GM19238 (cell line): ENCODE data around the gene ADAMTS15.
"Not testable (repeated sequence)": the region's sequence is repeated elsewhere in the genome, so short reads cannot be mapped to it uniquely, and the experiment has no call there.

Experiments
- DNase-seq: peaks from one replicate; pipeline ENCODE4 v3.0.0; 2011; ENCODE audit warnings: low spot score; ENCODE audit not compliant: insufficient read length

ADAMTS15 gene

GRCh38 chr11:130434521-130435223 is 13.8 kb upstream of the ADAMTS15 start:
- DNase-seq, result peak; percentile 61

GRCh38 chr11:130435671-130436070 is 12.8 kb upstream of the ADAMTS15 start:
- DNase-seq, result no peak

DNA sequence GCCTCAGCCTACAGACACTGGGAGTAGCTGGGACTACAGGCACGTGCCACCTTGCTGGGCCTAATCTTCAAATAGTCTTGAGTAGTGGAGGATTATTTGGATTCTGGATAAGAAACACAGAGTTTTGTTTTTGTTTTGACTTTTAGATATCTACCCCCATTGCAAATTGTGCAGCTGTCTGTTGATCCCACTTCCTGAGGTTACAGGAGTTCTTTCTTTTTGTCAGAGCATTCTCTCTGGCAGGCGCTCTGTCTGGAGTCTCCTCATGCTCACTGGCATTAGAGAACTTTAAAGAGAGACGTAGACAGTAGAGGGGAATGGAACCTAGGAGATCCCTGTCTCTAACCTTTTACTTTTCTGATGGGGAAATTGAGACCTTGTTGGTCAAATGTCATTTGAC is 12.3 kb upstream of the ADAMTS15 start:
- DNase-seq, result no peak

DNA sequence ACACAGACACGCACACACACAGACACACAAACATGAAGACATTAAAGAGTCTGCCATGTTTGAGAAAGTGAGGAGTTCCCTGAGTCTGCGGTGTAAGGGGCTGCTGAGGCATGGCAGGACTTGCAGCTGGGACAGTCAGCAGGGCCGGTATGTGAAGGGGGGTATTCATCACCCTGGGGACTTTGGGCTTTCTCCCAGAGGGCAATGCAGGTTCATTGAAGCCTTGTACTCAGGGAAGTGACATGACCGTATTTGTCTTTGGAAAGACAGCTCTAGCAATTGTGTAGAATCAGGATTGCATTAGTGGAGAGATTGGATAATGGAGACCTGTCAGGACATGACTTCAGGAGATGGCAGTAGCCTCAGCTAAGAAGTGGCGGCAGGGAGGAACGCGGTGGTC is 10.6 kb upstream of the ADAMTS15 start:
- DNase-seq, result no peak

DNA sequence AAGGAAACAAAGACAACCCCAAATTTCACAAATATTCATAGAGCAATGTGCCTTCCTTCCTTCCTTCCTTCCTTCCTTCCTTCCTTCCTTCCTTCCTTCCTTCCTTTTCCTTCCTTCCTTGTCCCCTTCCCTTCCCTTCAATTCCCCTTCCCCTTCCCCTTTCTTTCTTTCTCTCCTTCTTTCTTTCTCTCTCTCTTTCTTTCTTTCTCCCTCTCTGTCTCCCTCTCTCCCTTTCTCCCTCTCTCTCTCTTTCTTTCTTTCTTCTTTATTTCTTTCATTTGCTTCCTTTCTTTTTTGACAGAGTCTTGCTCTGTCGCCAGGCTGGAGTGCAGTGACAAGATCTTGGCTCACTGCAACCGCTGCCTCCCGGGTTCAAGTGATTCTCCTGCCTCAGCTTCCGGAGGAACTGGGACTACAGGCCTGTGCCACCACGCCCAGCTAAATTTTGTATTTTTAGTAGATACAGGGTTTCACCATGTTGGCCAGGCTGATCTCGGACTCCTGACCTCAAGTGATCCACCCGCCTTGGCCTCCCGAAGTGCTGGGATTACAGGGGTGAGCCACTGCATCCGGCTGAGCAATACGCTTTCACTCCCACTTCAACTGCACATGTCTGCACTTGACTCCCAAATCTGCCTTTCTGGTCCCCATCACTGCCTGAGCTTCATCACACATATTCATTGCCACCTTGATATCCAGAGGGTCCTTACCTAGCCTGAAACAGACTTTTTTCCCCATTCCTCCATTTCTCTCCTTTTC is 9.9 kb upstream of the ADAMTS15 start:
- DNase-seq, result not testable (repeated sequence)

DNA sequence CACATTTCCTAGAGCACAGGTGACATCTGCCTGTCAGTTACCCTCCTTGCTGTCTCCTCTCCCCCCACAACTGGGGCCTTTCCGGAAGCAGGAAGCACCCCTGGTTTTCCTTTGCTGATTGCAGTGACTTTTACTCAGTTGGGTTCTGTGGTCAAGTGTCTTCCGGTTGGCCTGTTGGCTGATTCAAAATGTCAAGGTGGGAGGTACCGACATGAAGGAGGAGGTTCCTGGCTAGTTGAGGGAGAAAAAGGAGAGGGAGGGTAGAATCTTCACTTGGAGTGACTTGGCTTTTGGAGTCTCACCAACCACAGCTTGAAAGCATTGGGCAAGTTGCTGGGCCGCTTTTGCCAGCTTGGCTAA is 9.3 kb upstream of the ADAMTS15 start:
- no peak for DNase-seq

DNA sequence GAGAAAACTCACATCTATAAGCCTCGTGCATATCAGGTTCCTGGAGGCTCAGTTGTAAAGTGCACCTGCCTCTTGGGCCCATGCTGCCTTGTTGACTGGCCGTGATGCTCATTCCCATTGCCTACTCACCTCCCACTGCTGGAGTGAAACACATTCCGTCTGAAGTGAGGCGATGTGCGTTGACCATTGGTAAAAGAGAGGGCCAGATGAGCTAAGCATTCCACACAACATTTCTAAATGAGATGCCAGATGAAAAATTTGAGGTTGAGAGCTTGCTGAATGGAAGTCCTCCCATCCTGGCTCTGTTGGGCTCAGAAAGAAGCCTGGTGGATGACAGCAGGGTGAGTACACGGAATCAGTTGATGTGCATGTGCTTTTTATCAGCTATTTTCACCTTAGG is 8.6 kb upstream of the ADAMTS15 start:
- DNase-seq, result no peak

DNA sequence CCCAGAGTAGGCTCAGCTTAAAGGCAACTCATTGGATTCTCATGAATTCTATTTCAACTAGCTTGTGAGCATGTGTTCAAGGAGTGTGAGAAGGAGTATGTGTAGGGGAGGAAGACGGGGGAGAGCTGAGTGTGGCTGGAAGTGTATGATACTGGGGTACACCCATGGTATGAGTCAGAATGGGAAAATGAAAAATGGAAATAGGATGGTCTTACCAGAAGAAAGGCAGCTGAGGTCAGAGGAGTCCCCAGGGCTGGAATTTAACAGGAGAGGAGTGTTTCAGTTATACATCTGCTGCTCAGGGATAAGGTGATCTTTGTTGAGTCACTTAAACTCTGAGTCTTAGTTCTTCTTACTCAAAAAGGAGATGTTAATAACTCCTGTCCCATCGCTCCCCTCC is 6.7 kb upstream of the ADAMTS15 start:
- no peak for DNase-seq

GRCh38 chr11:130442737-130443136 is 5.7 kb upstream of the ADAMTS15 start:
- no peak for DNase-seq

DNA sequence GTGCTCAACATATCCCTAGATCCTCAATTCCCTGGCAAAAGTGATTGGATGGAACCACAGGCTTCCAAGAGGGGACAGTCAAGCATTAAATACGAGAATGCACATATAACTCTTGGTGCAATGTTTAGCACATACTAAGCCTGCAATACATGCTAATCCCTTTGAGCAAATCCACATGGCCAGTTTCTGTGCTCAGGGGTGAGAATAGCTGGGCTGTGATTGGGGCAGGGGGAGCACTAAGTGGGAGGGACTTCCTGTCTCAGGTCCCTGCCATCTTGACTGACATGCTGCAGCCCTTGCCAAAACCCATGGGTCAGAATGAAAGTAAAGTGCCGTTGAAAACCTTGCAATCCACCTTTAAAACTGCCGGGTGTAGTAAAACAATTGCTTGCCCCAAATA is 2.7 kb upstream of the ADAMTS15 start:
- no peak for DNase-seq

- no peak for DNase-seq
Measured at GRCh38 chr11:130448039-130448415, 418 bp upstream of the ADAMTS15 start.

DNA sequence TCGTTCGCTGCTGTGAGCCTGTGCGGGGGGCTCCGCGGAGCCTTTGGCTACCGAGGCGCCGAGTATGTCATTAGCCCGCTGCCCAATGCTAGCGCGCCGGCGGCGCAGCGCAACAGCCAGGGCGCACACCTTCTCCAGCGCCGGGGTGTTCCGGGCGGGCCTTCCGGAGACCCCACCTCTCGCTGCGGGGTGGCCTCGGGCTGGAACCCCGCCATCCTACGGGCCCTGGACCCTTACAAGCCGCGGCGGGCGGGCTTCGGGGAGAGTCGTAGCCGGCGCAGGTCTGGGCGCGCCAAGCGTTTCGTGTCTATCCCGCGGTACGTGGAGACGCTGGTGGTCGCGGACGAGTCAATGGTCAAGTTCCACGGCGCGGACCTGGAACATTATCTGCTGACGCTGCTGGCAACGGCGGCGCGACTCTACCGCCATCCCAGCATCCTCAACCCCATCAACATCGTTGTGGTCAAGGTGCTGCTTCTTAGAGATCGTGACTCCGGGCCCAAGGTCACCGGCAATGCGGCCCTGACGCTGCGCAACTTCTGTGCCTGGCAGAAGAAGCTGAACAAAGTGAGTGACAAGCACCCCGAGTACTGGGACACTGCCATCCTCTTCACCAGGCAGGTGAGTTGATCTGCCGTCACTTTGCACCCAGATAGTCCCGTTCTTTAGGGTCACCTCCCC is 1.0 kb downstream of the ADAMTS15 start:
- no peak for DNase-seq

- DNase-seq, result no peak
Measured at GRCh38 chr11:130449996-130450769, 1.7 kb downstream of the ADAMTS15 start.

DNA sequence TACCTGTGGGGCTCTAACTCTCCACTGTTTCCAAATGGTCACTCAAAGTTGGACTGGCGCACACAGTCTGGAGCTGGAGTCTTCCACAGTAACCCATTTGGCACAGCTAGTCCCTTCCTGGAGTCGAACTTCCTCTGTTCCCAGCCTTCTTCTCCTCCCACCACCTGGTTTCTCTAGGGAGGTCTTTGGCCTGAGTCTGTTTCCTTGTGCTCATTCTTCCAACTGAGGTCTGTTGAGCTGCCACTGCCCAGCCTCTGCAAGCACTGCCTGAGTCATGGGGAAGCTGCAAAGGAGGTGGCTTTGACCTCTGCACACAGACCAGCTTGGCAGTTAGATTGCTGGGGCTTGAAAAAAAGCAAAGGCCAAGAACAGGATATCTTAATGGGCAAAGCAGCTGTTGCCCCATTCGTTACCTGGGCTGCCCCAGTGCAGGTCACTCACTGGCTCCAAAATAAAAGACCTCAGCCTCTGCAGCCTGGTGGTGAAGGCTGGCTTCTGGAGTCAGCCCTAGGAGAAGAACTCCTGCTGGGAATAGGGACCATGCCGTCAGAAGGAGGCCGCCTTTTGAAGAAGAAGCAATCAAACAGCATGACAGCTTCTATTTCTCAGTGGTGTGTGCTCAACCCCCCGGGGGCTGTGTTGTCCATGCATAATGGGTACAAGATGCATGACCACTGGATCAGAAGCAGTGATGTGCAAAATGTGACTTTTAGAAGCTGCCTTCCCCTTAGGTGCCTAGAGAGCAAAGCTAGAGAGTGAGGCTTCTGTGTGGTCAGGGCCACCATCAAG is 3.0 kb downstream of the ADAMTS15 start:
- no peak for DNase-seq

GRCh38 chr11:130452176-130452575 is 3.7 kb downstream of the ADAMTS15 start:
- no peak for DNase-seq

DNA sequence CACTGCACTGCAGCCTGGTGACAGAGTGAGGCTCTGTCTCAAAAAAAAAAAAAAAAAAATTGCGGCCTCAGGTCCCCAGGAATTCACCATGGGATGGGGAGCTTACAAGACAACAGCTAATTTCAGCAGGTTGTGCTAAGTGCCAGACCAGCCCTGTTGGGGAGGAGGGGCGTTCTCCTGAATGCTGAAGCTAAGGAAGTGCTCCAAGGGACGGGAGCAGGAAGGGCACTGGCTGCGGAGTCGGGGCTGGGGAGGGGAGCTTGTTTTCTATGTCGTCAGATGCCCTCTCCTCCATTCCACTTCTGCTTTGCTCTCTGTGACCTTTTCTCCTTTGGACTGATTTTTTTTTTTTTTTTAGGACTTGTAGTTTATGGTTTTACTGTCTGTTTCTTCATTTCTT is 4.5 kb downstream of the ADAMTS15 start:
- no peak for DNase-seq

GRCh38 chr11:130454491-130455252 is 6.2 kb downstream of the ADAMTS15 start:
- no peak for DNase-seq

GRCh38 chr11:130455483-130456127 is 7.2 kb downstream of the ADAMTS15 start:
- no peak for DNase-seq

- no peak for DNase-seq
Measured at GRCh38 chr11:130456286-130456685, 7.8 kb downstream of the ADAMTS15 start.
